Mesendoderm (in vitro differentiated cells): ENCODE data around the gene DRP2.

Experiments used
- DNase-seq: peaks from one replicate; pipeline ENCODE4 v3.0.0; 2013
- H2AK5ac ChIP-seq: 2 replicates; pipeline ENCODE4 v1.6.1; 2013; ENCODE audit warnings: low read length, inconsistent platforms
- H2BK120ac ChIP-seq: 2 replicates; pipeline ENCODE4 v1.6.1; 2013; ENCODE audit warnings: low read depth, mild to moderate bottlenecking, low read length, moderate library complexity, mixed read lengths
- H2BK15ac ChIP-seq: replicated peaks from 2 replicates; pipeline ENCODE4 v1.6.1; 2013; ENCODE audit warnings: low read depth, mild to moderate bottlenecking, moderate library complexity
- H2BK5ac ChIP-seq: 2 replicates; pipeline ENCODE4 v1.6.1; 2013; ENCODE audit warnings: low read length, inconsistent platforms
- H3K18ac ChIP-seq: 2 replicates; pipeline ENCODE4 v1.6.1; 2013; ENCODE audit warnings: mild to moderate bottlenecking, low read length, mixed read lengths
- H3K23ac ChIP-seq: one replicate; pipeline ENCODE4 v1.6.1; 2013; ENCODE audit warnings: low read length
- H3K27ac ChIP-seq: 2 replicates; pipeline ENCODE4 v1.5.1; 2013; ENCODE audit warnings: low read depth, mild to moderate bottlenecking, inconsistent platforms, low read length, moderate library complexity
- H3K27me3 ChIP-seq: 2 replicates; pipeline ENCODE4 v1.6.1; 2013; ENCODE audit warnings: low read length, control low read depth, mild to moderate bottlenecking, inconsistent platforms; ENCODE audit not compliant: insufficient read depth, poor library complexity
- H3K36me3 ChIP-seq: 2 replicates; pipeline ENCODE4 v1.6.1; 2013; ENCODE audit warnings: low read length, inconsistent platforms; ENCODE audit not compliant: control insufficient read depth, insufficient read depth
- H3K4ac ChIP-seq: one replicate; pipeline ENCODE4 v1.6.1; 2013; ENCODE audit warnings: low read depth, mild to moderate bottlenecking, low read length, moderate library complexity
- H3K4me1 ChIP-seq: 2 replicates; pipeline ENCODE4 v1.6.1; 2013; ENCODE audit warnings: low read depth, low read length, inconsistent platforms; ENCODE audit not compliant: control insufficient read depth
- H3K4me2 ChIP-seq: 2 replicates; pipeline ENCODE4 v1.6.1; 2013; ENCODE audit warnings: low read length
- H3K4me3 ChIP-seq: 2 replicates; pipeline ENCODE4 v1.5.1; 2013; ENCODE audit warnings: mild to moderate bottlenecking, low read length
- H3K56ac ChIP-seq: one replicate; pipeline ENCODE4 v1.6.1; 2013; ENCODE audit warnings: low read length
- H3K79me1 ChIP-seq: 2 replicates; pipeline ENCODE4 v1.6.1; 2013; ENCODE audit warnings: low read length, inconsistent platforms
- H3K79me2 ChIP-seq: 2 replicates; pipeline ENCODE4 v1.6.1; 2013; ENCODE audit warnings: mild to moderate bottlenecking, low read length; ENCODE audit not compliant: control insufficient read depth, insufficient read depth
- H3K9ac ChIP-seq: 2 replicates; pipeline ENCODE4 v1.6.1; 2013; ENCODE audit warnings: low read length, inconsistent platforms
- H4K5ac ChIP-seq: one replicate; pipeline ENCODE4 v1.6.1; 2013; ENCODE audit warnings: low read length
- H4K8ac ChIP-seq: one replicate; pipeline ENCODE4 v1.6.1; 2013; ENCODE audit warnings: low read depth, mild to moderate bottlenecking, control low read depth, low read length, moderate library complexity
- WGBS: extraction: QIAGEN DNeasy Blood & Tissue Kit; methylation state at CpG from one replicate; pipeline ENCODE4 v1.1.7; 2013; ENCODE audit warnings: low lambda C conversion rate, missing lambda C conversion rate; ENCODE audit not compliant: insufficient coverage; ENCODE audit errors: extremely low coverage; 5-methylcytosine and 5-hydroxymethylcytosine counted together

The DRP2 gene

DNA sequence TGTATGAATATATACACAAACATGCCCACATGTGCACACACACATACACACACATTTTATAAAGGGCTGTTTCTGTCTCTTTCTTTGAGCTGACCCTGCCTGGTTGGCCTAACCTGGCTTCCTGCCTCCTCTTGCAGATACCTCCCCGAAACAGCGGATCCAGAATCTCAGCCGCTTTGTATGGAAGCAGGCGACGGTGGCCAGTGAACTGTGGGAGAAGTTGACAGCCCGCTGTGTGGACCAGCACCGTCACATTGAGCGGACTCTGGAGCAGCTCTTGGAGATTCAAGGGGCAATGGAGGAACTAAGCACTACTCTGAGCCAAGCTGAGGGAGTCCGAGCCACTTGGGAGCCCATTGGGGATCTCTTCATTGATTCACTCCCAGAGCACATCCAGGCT lies 21.9 kb downstream of the DRP2 start:
- Histone ChIP-seq H3K36me3 (no peaks in the 10 kb centered on the region), H2BK5ac (no peak overlapping the region), H3K79me2 (no peaks in the 10 kb centered on the region)

DNA sequence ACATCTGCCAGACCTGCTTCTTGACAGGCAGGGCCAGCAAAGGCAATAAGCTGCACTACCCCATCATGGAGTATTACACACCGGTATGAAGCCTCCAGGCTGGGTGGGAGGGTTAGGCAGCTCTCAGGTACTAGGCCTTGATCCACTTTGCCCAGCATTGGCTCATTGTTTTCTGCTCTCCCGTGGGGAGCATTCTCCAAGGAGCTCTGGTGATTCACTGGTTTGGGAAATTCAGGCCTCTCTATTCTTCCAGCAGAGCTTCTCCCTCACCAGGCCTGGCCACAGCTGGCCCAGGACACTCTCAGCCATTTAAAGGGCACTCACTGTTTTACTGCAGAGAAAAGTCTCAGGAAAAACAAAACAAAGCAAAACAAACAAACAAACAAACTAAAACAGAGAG lies 33.0 kb downstream of the DRP2 start:
- Histone ChIP-seq H3K56ac (no peak overlapping the region), H4K5ac (no peak overlapping the region), H3K18ac (no peak overlapping the region), H3K4ac (no peak overlapping the region), H2AK5ac (no peak overlapping the region), H3K27ac (no peak overlapping the region), H3K4me2 (no peak overlapping the region), H3K36me3 (no peaks in the 10 kb centered on the region), H3K4me3 (no peak overlapping the region), H3K79me2 (no peaks in the 10 kb centered on the region), H3K4me1 (no peaks in the 10 kb centered on the region), H3K27me3 (no peaks in the 10 kb centered on the region), H3K79me1 (no peaks in the 10 kb centered on the region), H3K23ac (no peak overlapping the region), H4K8ac (no peak overlapping the region), H2BK5ac (no peak overlapping the region), H2BK120ac (no peak overlapping the region), H3K9ac (no peak overlapping the region), H2BK15ac (no peak overlapping the region)
- no peak for DNase-seq
- WGBS = no CpG with 5 or more reads among the region's 2 CpGs

More for the DNA sequence above, 21.9 kb downstream of the DRP2 start:
- H3K23ac ChIP-seq = no peak overlapping the region
- no peak overlapping the region for H2BK120ac ChIP-seq
- H3K9ac ChIP-seq = no peak overlapping the region
- no peak overlapping the region for H2BK15ac ChIP-seq
- H3K79me1 ChIP-seq = no peaks in the 10 kb centered on the region
- no peaks in the 10 kb centered on the region for H3K27me3 ChIP-seq
- H3K4me1 ChIP-seq = no peaks in the 10 kb centered on the region
- H4K5ac ChIP-seq = no peak overlapping the region
- no peak overlapping the region for H3K4me2 ChIP-seq
- no peak overlapping the region for H2AK5ac ChIP-seq
- no peak overlapping the region for H3K4me3 ChIP-seq
- no peak overlapping the region for H4K8ac ChIP-seq
- H3K4ac ChIP-seq = no peak overlapping the region
- no peak overlapping the region for H3K18ac ChIP-seq
- WGBS = no CpG with 5 or more reads among the region's 9 CpGs
- no peak overlapping the region for H3K27ac ChIP-seq
- DNase-seq = no peak
- no peak overlapping the region for H3K56ac ChIP-seq

DNA sequence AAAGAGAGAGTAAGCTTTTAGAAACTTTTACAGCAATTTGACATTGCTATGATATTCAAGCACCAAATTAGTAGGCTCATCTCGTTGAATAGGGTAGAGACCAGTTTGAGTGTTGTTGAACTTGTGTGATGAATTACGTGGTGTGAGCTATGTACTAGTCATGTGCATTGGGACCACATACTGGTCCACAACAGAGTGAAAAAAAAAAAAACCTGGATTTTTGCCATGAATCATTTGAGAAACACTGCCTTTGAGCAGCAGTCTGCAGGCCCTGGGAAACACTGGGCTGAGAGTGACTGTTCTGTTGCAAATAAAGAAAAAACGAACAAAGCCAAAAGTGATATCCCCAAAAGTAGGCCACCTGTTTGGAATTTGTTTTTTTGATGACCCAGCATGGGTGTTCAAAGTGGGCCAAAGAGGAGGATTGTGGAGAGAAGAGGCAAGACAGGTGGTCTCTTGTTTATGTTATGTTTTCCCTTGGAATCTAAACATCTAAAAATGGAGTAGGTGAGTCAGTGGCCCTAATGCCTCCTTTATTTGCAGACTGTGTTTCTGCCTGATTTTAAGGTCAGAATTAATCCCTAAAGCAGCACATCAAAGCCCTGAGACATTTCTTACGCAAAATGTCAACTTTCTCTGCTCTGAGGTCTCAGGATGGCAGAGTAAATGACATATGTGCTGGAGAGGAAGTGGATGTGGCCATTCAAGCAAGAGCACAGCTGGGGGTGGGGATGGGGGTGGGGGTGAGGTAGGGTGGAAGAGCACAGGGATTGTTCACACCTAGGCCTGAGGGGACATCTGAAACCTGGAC lies 38.1 kb downstream of the DRP2 start:
- Histone ChIP-seq H2AK5ac (no peak overlapping the region), H2BK5ac (no peak overlapping the region), H2BK15ac (no peak overlapping the region), H3K27me3 (no peaks in the 10 kb centered on the region), H3K18ac (no peak overlapping the region), H3K4me2 (no peak overlapping the region), H3K79me1 (no peaks in the 10 kb centered on the region), H3K56ac (no peak overlapping the region), H3K9ac (no peak overlapping the region), H2BK120ac (no peak overlapping the region), H3K79me2 (no peaks in the 10 kb centered on the region), H3K4me1 (no peaks in the 10 kb centered on the region), H4K8ac (no peak overlapping the region), H3K27ac (no peak overlapping the region), H3K23ac (no peak overlapping the region), H3K4me3 (no peak overlapping the region), H3K36me3 (no peaks in the 10 kb centered on the region), H3K4ac (no peak overlapping the region), H4K5ac (no peak overlapping the region)
- DNase-seq = peak; percentile 13
- WGBS = no CpG with 5 or more reads among the region's 4 CpGs

GRCh38 chrX:101258259-101258581 lies 38.6 kb downstream of the DRP2 start:
- Histone ChIP-seq H2BK15ac (no peak overlapping the region), H3K18ac (no peak overlapping the region), H4K8ac (no peak overlapping the region), H3K4me1 (no peaks in the 10 kb centered on the region), H2BK5ac (no peak overlapping the region), H3K56ac (peak overlapping the region; percentile 25), H3K27ac (no peak overlapping the region), H3K79me2 (no peaks in the 10 kb centered on the region), H3K27me3 (no peaks in the 10 kb centered on the region), H3K4me2 (no peak overlapping the region), H3K4me3 (no peak overlapping the region), H3K36me3 (no peaks in the 10 kb centered on the region), H2BK120ac (no peak overlapping the region), H3K4ac (no peak overlapping the region), H2AK5ac (no peak overlapping the region), H3K9ac (no peak overlapping the region), H4K5ac (no peak overlapping the region), H3K23ac (no peak overlapping the region), H3K79me1 (no peaks in the 10 kb centered on the region)
- no CpG with 5 or more reads among the region's 11 CpGs for WGBS
- no peak for DNase-seq

- Histone ChIP-seq H3K18ac (no peak overlapping the region), H3K27me3 (no peaks in the 10 kb centered on the region), H3K4me3 (no peak overlapping the region), H4K5ac (no peak overlapping the region), H3K4me2 (no peak overlapping the region), H2BK120ac (no peak overlapping the region), H4K8ac (no peak overlapping the region), H3K27ac (no peak overlapping the region), H3K4ac (no peak overlapping the region), H3K79me2 (no peaks in the 10 kb centered on the region), H2BK5ac (no peak overlapping the region), H3K79me1 (no peaks in the 10 kb centered on the region), H2BK15ac (no peak overlapping the region), H3K4me1 (no peaks in the 10 kb centered on the region), H3K56ac (no peak overlapping the region), H3K9ac (no peak overlapping the region), H2AK5ac (no peak overlapping the region), H3K36me3 (no peaks in the 10 kb centered on the region), H3K23ac (no peak overlapping the region)
- WGBS = no CpG with 5 or more reads among the region's 4 CpGs
- peak; percentile 51 for DNase-seq
Observed at GRCh38 chrX:101260435-101260834, 40.8 kb downstream of the DRP2 start.

DNA sequence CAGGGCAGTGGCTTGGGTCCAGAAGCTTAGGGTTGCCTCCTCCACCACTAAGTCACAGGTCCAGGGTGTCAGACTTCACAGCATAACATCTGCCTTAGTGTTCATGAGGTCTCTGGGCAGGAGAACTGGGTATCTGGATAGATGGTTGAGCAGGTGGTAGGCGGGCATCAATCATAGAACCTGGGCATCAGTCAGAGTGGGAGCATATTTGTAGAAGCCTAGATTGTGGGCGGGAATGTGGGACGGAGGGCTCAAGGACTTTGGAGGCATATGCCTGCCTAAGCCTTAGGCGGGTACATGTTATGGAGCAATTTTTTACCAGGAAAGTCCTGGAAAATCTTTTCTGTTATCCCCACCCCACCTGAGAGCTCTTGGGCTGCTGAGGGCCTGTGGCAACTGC lies 43.0 kb downstream of the DRP2 start:
- Histone ChIP-seq H3K56ac (no peak overlapping the region), H3K36me3 (no peaks in the 10 kb centered on the region), H3K23ac (no peak overlapping the region), H4K8ac (no peak overlapping the region), H3K4ac (no peak overlapping the region), H2BK5ac (no peak overlapping the region), H3K79me2 (no peaks in the 10 kb centered on the region), H3K4me1 (no peaks in the 10 kb centered on the region), H4K5ac (no peak overlapping the region), H3K4me3 (no peak overlapping the region), H3K79me1 (no peaks in the 10 kb centered on the region), H3K27ac (no peak overlapping the region), H2AK5ac (no peak overlapping the region), H3K27me3 (no peaks in the 10 kb centered on the region), H2BK15ac (no peak overlapping the region), H3K4me2 (no peak overlapping the region), H2BK120ac (no peak overlapping the region), H3K9ac (no peak overlapping the region), H3K18ac (no peak overlapping the region)
- WGBS = no CpG with 5 or more reads among the region's 4 CpGs
- no peak for DNase-seq
